OCI-LY7 (cell line): ENCODE measurements around the gene IDH2. TPM values are rescaled to one million over a fixed set of nuclear protein-coding genes. Genes with fewer than 3 reads are reported as not detected.

Source experiments
- BruUV-seq: library from RNA; stranded (reverse); fragments of 400-500 nt; replicated peaks from 2 replicates; lab custom pipeline; 2021; lab: Mats Ljungman, UMichigan
- CTCF ChIA-PET: fragments of 300-600 bp; sonication (Branson Sonifier 250); formaldehyde crosslinking; loops from one replicate; lab custom pipeline; 2022; ENCODE audit warnings: antibody characterized with exemption; ENCODE audit not compliant: unreplicated experiment; lab: Charles Lee
- POLR2A ChIA-PET: fragments of 300-600 bp; sonication (Branson Sonifier 250); formaldehyde crosslinking; loops from one replicate; lab custom pipeline; 2022; ENCODE audit warnings: antibody characterized with exemption; lab: Charles Lee
- DNase-seq: peaks from one replicate; pipeline ENCODE4 v3.0.0-alpha.2; 2015; ENCODE audit warnings: low spot score
- H2AFZ ChIP-seq: fragments of 200-600 bp; sonication (generic), shearing (Covaris generic); 2 replicates; pipeline ENCODE4 v1.6.1; 2014; ENCODE audit warnings: mild to moderate bottlenecking, antibody characterized with exemption, low read length, moderate library complexity
- H3K27ac ChIP-seq: fragments of 200-600 bp; sonication (generic); 2 replicates; pipeline ENCODE4 v1.5.1; 2014; ENCODE audit warnings: mixed run types, low read depth, mild to moderate bottlenecking, moderate library complexity, low read length, inconsistent platforms; ENCODE audit not compliant: poor library complexity, severe bottlenecking
- H3K36me3 ChIP-seq: fragments of 200-600 bp; sonication (generic); 2 replicates; pipeline ENCODE4 v1.6.1; 2014; ENCODE audit warnings: mild to moderate bottlenecking, antibody characterized with exemption, low read length, moderate library complexity, mixed read lengths; ENCODE audit not compliant: insufficient read depth
- H3K4me1 ChIP-seq: fragments of 200-600 bp; sonication (generic); 2 replicates; pipeline ENCODE4 v1.5.1; 2014; ENCODE audit warnings: mild to moderate bottlenecking, low read length; ENCODE audit not compliant: insufficient read depth, poor library complexity, severe bottlenecking
- H3K4me2 ChIP-seq: fragments of 200-600 bp; sonication (generic); 2 replicates; pipeline ENCODE4 v1.6.1; 2014; ENCODE audit warnings: mild to moderate bottlenecking, low read length
- H3K4me3 ChIP-seq: fragments of 200-600 bp; sonication (generic); 2 replicates; pipeline ENCODE4 v1.5.1; 2014; ENCODE audit warnings: mild to moderate bottlenecking, low read depth, low read length; ENCODE audit not compliant: poor library complexity, severe bottlenecking
- H3K79me2 ChIP-seq: fragments of 200-600 bp; sonication (generic); 2 replicates; pipeline ENCODE4 v1.6.1; 2016; ENCODE audit warnings: low read depth, mild to moderate bottlenecking, low read length, moderate library complexity, mixed read lengths; ENCODE audit not compliant: insufficient read depth
- H3K9me2 ChIP-seq: fragments of 200-600 bp; sonication (generic); 2 replicates; pipeline ENCODE4 v1.6.1; 2016; ENCODE audit warnings: mild to moderate bottlenecking, low read length, mixed read lengths; ENCODE audit not compliant: insufficient read depth
- H3K9me3 ChIP-seq: fragments of 200-600 bp; sonication (generic); 2 replicates; pipeline ENCODE4 v1.6.1; 2014; ENCODE audit warnings: mild to moderate bottlenecking, mixed run types, low read length, mixed read lengths
- H4K20me1 ChIP-seq: fragments of 200-600 bp; sonication (generic); 2 replicates; pipeline ENCODE4 v1.6.1; 2014; ENCODE audit warnings: mild to moderate bottlenecking, antibody characterized with exemption, low read length, moderate library complexity, mixed read lengths; ENCODE audit not compliant: insufficient read depth
- CTCF ChIP-seq: fragments of 200-600 bp; sonication (generic); conservative IDR thresholded peaks from 2 replicates; pipeline ENCODE4 v1.5.1; 2014; ENCODE audit warnings: mild to moderate bottlenecking, antibody characterized with exemption, low read length, moderate library complexity, mixed read lengths
- EZH2phosphoT487 ChIP-seq: fragments of 200-600 bp; sonication (generic); IDR thresholded peaks from 2 replicates; pipeline ENCODE4 v1.6.1; 2018; ENCODE audit warnings: low read depth, borderline replicate concordance, mild to moderate bottlenecking, mixed run types, antibody characterized with exemption, low read length, moderate library complexity, mixed read lengths
- intact Hi-C: fragments of 100-400 bp; cut with micrococcal nuclease; formaldehyde crosslinking; loops from one replicate; pipeline ENCODE4 v1.10.0; 2022; ENCODE audit not compliant: unreplicated experiment
- total RNA-seq, 2 experiments: library from RNA; depleted of rRNA in 1 of 2; stranded (reverse); fragments of >200 nt in 1 of 2; shearing (Covaris generic) in 1 of 2; gene quantifications; 2 replicates each; pipeline ENCODE4 v1.2.3, GENCODE V29; 2014 to 2022

IDH2 gene
- total RNA-seq, 2 experiments from 2014 or later, result 220 to 224 TPM

DNA sequence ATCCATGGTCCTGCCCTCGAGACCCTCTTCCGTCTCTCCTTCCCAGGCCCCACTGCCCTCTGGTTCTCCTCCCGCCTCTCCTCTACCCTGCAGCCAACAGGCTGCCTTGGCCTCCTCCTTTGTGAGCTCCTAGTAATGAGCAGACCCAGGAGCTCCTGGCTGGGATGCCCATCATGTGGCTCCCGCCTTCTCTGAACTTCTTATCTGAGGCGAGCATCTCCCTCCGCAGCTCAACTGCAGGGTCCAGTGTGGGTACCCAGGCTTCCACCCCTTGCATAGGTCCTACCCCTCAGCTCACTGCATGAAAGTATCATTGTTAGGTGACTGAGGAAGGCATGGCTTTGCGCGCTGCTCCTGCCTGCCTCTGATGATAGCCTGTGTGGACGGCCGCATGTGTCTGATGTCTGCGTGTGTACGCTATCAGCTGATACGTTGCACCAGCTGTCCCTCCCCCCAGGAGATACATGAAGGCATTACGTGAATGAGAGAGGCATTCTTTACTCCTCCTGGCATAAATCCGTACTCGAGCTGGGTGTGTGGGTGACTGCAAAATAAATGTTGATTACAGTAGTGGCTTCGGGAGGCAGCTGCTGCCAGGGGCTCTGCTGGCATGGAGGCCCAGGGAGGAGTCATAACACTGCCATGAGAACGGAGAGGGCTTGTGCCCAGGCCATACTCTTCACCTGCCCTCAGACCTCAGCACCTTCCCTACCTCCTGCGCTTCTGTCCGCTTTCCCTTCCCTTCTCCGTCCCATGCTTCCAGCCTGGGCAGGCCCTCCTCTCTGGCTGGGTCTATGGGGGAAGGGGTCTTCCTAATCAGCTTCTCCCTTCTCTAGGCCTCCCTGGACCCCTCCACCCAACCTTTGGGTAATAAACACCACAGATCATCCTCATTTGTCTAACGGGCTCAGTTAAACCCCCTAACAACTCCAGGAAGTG lies 52.3 kb downstream of the IDH2 start:
- ChIA-PET POLR2A (interaction anchor here (0.6 to 1.0 kb wide), 2 partner anchors 17 to 27 kb away, joined by 3 to 4 read pairs; no protein-coding TSS in a partner anchor), CTCF (interaction anchor here (1.4 kb wide), 1 partner anchor 34 kb away, joined by 3 read pairs; no protein-coding TSS in a partner anchor)
- Histone ChIP-seq H3K4me2 (no peak overlapping the region), H3K4me1 (peaks cover 37% of the 10 kb centered on the region), H3K9me3 (no peaks in the 10 kb centered on the region), H3K9me2 (no peaks in the 10 kb centered on the region), H2AFZ (no peak overlapping the region), H3K79me2 (no peaks in the 10 kb centered on the region), H3K36me3 (no peaks in the 10 kb centered on the region), H4K20me1 (no peaks in the 10 kb centered on the region), H3K4me3 (no peak overlapping the region), H3K27ac (no peak overlapping the region)
- no peak for TF ChIP-seq EZH2phosphoT487
- no peak for TF ChIP-seq CTCF
- no peak for DNase-seq
- no TSS peak for BruUV-seq
- intact Hi-C loops, result no loop called here

- H3K4me3 ChIP-seq, result no peak overlapping the region
- no peak for TF ChIP-seq EZH2phosphoT487
- no peak for TF ChIP-seq CTCF
- ChIA-PET CTCF (interaction anchor here (1.4 kb wide), 1 partner anchor 35 kb away, joined by 3 read pairs; no protein-coding TSS in a partner anchor), POLR2A (interaction anchor here (1.0 kb wide), 2 partner anchors 13 to 16 kb away, joined by 3 to 4 read pairs; no protein-coding TSS in a partner anchor)
- BruUV-seq, result no TSS peak
- no peak for DNase-seq
- no peak overlapping the region for H3K27ac ChIP-seq
- intact Hi-C loops, result no loop called here
- H3K9me3 ChIP-seq, result no peaks in the 10 kb centered on the region
- no peak overlapping the region for H2AFZ ChIP-seq
- no peaks in the 10 kb centered on the region for H3K79me2 ChIP-seq
- H3K4me1 ChIP-seq, result peaks cover 40% of the 10 kb centered on the region
- no peaks in the 10 kb centered on the region for H4K20me1 ChIP-seq
- no peaks in the 10 kb centered on the region for H3K9me2 ChIP-seq
- H3K4me2 ChIP-seq, result no peak overlapping the region
- H3K36me3 ChIP-seq, result no peaks in the 10 kb centered on the region
Observed at GRCh38 chr15:90049030-90049429, 53.2 kb downstream of the IDH2 start.
